BJ (cell line): ENCODE results near the gene OSTF1. TPM values are rescaled to one million over a fixed set of nuclear protein-coding genes. Genes with fewer than 3 reads are reported as not detected.

Source experiments
- CTCF ChIA-PET: fragments of 350-600 bp; formaldehyde crosslinking; extraction: SDS; loops from one replicate; lab custom pipeline; 2021; ENCODE audit warnings: antibody characterized with exemption, inconsistent platforms; lab: Yijun Ruan, JAX
- POLR2A ChIA-PET: fragments of 300-600 bp; sonication (Branson Sonifier 250); formaldehyde crosslinking; extraction: SDS; loops from one replicate; lab custom pipeline; 2021; ENCODE audit warnings: antibody characterized with exemption; lab: Charles Lee
- DNase-seq: peaks from one replicate; pipeline ENCODE4 v3.0.0-alpha.2; 2011; ENCODE audit warnings: low read depth
- H3K27me3 ChIP-seq: 2 replicates; pipeline ENCODE4 v1.6.0; 2011; ENCODE audit warnings: low read length; ENCODE audit not compliant: control insufficient read depth, insufficient read depth
- H3K36me3 ChIP-seq: 2 replicates; pipeline ENCODE4 v1.5.1; 2011; ENCODE audit warnings: low read length; ENCODE audit not compliant: control insufficient read depth, insufficient read depth
- H3K4me3 ChIP-seq: 2 replicates; pipeline ENCODE4 v1.5.1; 2011; ENCODE audit warnings: low read depth, mild to moderate bottlenecking, control low read depth, low read length
- polyA plus RNA-seq: library from polyadenylated mRNA; depleted of rRNA; stranded (reverse); fragments of >200 nt; gene quantifications from 2 replicates; pipeline ENCODE4 v1.2.3, GENCODE V29; 2011
- TF ChIP-seq, protein P1 (sequence below): IDR thresholded peaks from 2 replicates; pipeline ENCODE4 v1.5.1; 2011; ENCODE audit warnings: low read depth, mild to moderate bottlenecking, control low read depth, inconsistent platforms, low read length, moderate library complexity; ENCODE audit not compliant: insufficient read depth

The OSTF1 gene
- polyA plus RNA-seq, 1 experiment: 15.5 TPM

DNA sequence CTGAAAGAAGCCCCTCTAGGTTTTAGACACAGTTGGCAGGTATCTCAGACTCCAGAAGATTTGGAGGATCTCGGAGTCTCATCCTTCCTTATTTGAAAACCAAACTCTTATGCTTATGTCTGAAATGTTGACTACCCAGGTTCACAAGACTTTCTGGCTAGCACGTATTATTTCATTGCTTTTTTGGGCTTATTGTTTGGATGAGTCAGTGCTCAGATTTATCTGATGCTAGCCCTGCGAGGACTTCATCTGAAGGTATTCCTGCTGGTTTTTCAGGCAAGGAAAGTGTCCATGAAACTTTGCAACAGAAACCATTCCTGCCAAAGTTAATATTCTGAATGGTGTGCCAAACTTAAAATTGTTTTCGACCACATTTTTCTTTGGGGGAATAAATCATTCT is 8.5 kb downstream of the OSTF1 start:
- CTCF ChIA-PET: interaction anchor here (0.7 kb wide), 1 partner anchor 8 kb away, joined by 3 read pairs; no protein-coding TSS in a partner anchor
- no peak for DNase-seq
- TF ChIP-seq, protein P1, sequence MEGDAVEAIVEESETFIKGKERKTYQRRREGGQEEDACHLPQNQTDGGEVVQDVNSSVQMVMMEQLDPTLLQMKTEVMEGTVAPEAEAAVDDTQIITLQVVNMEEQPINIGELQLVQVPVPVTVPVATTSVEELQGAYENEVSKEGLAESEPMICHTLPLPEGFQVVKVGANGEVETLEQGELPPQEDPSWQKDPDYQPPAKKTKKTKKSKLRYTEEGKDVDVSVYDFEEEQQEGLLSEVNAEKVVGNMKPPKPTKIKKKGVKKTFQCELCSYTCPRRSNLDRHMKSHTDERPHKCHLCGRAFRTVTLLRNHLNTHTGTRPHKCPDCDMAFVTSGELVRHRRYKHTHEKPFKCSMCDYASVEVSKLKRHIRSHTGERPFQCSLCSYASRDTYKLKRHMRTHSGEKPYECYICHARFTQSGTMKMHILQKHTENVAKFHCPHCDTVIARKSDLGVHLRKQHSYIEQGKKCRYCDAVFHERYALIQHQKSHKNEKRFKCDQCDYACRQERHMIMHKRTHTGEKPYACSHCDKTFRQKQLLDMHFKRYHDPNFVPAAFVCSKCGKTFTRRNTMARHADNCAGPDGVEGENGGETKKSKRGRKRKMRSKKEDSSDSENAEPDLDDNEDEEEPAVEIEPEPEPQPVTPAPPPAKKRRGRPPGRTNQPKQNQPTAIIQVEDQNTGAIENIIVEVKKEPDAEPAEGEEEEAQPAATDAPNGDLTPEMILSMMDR: no peak
- no peaks in the 10 kb centered on the region for H3K36me3 ChIP-seq
- no peak overlapping the region for H3K4me3 ChIP-seq
- POLR2A ChIA-PET: no interaction called here
- H3K27me3 ChIP-seq: no peaks in the 10 kb centered on the region

DNA sequence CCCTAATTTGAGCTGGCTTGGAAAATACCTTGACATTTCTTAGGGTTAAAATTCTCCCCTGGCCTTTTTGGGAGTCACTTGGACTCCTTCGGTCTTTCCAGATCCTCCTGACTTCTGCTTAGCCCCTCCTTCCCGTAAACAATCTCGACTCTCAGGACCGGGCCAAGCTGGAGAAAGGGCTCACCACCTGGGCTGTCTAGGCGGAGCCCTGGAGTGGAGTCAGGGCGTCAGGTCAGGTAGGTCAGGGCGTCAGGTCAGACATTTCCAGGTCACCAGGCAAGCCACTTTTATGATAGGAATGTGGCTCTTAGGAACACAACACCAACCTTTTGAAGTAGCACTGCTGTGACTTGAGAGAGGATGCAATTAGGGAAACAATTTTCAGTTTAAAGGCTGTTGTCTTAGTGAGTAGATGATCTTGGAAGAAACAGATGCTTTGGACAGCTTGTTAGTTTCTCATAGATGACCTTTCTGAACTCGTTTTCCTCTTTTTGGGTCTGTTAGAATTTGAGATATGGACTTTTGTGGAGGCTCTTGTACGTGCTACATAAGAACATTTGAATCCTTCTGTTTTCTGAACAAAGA is 12.8 kb downstream of the OSTF1 start:
- CTCF ChIA-PET: interaction anchor here (0.7 kb wide), 2 partner anchors 12 to 46 kb away, joined by 3 read pairs; no protein-coding TSS in a partner anchor
- Histone ChIP-seq H3K4me3 (no peak overlapping the region), H3K36me3 (no peaks in the 10 kb centered on the region), H3K27me3 (no peaks in the 10 kb centered on the region)
- DNase-seq: no peak
- POLR2A ChIA-PET: no interaction called here
- TF ChIP-seq, protein P1: no peak

DNA sequence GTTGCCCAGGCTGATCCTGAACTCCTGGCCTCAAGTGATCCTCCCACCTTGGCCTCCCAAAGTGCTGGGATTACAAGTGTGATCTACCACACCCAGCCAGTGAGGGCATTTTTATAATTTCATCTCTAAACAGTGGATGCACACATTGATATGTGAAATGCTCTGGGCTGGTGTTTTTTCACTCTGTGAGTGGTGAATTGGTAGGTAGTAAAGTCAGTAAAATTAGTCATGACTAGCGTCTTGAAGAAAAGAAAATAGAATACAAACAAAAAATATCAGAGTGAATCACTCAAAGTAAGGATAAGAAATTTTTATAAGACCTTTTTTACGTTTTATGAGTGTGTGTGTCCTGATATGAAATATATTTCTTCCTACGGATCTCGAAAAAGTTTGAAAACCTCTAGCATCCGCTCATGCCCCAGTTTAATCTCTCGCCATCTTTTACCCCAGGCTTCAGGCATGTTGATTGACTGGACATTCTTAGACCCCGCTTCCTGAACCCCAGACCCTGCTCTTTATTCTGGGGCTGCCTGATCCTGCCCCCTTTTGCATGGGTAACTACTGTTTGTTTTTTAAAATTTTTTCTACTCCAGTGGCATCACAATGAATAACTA is 14.0 kb downstream of the OSTF1 start:
- Histone ChIP-seq H3K27me3 (no peaks in the 10 kb centered on the region), H3K36me3 (no peaks in the 10 kb centered on the region), H3K4me3 (no peak overlapping the region)
- ChIA-PET POLR2A (no interaction called here), CTCF (interaction anchor here (0.7 kb wide), 1 partner anchor 13 kb away, joined by 3 read pairs; no protein-coding TSS in a partner anchor)
- TF ChIP-seq, protein P1: no peak
- no peak for DNase-seq

DNA sequence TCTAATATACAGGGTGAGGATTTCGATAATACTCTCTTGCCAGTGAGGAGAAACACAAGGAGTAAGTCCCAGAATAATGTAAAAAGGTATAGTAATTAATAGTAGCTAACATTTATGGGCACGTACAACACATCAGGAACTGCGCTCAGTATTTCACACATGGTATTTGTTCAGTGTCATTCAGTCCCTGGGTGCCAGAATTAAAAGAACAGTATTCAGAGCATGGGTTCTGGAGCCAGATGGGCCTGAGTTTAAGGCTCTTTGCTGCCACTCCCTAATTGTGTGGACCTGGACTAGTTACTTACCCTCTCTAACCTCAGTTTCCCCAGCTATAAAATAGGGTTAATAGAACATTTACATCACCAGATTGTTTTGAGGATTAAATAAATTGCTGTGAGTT is 16.3 kb downstream of the OSTF1 start:
- TF ChIP-seq, protein P1: no peak
- CTCF ChIA-PET: interaction anchor here (1.1 kb wide), 1 partner anchor 39 kb away, joined by 3 read pairs; no protein-coding TSS in a partner anchor
- H3K27me3 ChIP-seq: no peaks in the 10 kb centered on the region
- no peak overlapping the region for H3K4me3 ChIP-seq
- DNase-seq: no peak
- POLR2A ChIA-PET: no interaction called here
- no peaks in the 10 kb centered on the region for H3K36me3 ChIP-seq

DNA sequence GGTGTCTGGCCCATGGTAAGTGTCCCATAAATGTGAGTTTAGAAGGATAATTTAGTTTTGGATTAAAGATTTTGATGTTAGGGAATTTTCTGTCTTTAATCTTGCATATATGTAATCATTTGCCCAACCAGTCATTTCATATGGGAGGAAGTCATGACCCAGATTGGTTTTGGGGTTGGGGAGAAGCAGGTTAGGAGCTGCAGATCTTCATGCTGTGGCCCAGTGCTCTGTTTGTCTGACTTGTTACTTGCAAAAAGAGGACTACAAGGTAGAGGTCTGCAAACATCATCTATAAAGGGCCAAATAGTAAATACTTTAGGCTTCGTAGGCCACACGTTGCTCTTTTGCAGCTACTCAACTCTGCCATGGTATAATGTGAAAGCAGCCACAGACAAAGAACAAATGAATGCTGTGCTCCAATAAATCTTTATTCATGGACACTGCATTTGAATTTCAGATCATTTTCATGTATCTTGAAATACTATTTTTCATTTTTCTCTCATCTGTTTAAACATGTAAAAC is 16.8 kb downstream of the OSTF1 start:
- POLR2A ChIA-PET: no interaction called here
- CTCF ChIA-PET: interaction anchor here (0.7 kb wide), 1 partner anchor 102 kb away, joined by 4 read pairs; no protein-coding TSS in a partner anchor
- H3K4me3 ChIP-seq: no peak overlapping the region
- H3K27me3 ChIP-seq: no peaks in the 10 kb centered on the region
- TF ChIP-seq, protein P1: no peak
- no peak for DNase-seq
- H3K36me3 ChIP-seq: no peaks in the 10 kb centered on the region
